ENCODE data around the gene SLC22A9.
"Not testable (repeated sequence)": the region's sequence is repeated elsewhere in the genome, so short reads cannot be mapped to it uniquely, and the experiment has no call there.

- TF ChIP-seq POLR2A, CTCF, EP300 (IDR thresholded peaks at IDR 0.05): not testable (repeated sequence)
Measured at GRCh38 chr11:63430731-63431130, 61.1 kb downstream of the SLC22A9 start.
